SK-N-SH treated with all-trans-retinoic acid at 6 μM for 48 hours (cell line): ENCODE results near the gene TEKT3.

Experiments used
- ATAC-seq: fragments of 200-7000 bp; cut with Tn5 transposase; 3 replicates; pipeline ENCODE4 v1.9.1; 2020; ENCODE audit warnings: mild to moderate bottlenecking, moderate library complexity
- ARNTL ChIP-seq: fragments of 450-650 bp; formaldehyde crosslinking; IDR thresholded peaks from 2 replicates; pipeline ENCODE4 v1.5.0; 2020; ENCODE audit warnings: low read depth, mild to moderate bottlenecking, moderate library complexity, borderline replicate concordance
- BACH2 ChIP-seq: fragments of 250-450 bp; sonication (Bioruptor Pico); IDR thresholded peaks from 2 replicates; pipeline ENCODE4 v1.9.0; 2021; ENCODE audit warnings: mild to moderate bottlenecking, borderline replicate concordance
- CSDC2 ChIP-seq: fragments of 250-450 bp; sonication (Bioruptor Pico); IDR thresholded peaks from 2 replicates; pipeline ENCODE4 v1.5.0; 2020; ENCODE audit warnings: mild to moderate bottlenecking, moderate library complexity
- ESRRG ChIP-seq: fragments of 250-450 bp; sonication (Bioruptor Pico); IDR thresholded peaks from 2 replicates; pipeline ENCODE4 v1.6.1; 2021; ENCODE audit warnings: mild to moderate bottlenecking
- GLIS3 ChIP-seq: fragments of 250-450 bp; sonication (Bioruptor Pico); IDR thresholded peaks from 2 replicates; pipeline ENCODE4 v1.5.0; 2020; ENCODE audit warnings: mild to moderate bottlenecking, moderate library complexity
- ISL1 ChIP-seq: fragments of 250-450 bp; sonication (Bioruptor Pico); IDR thresholded peaks from 2 replicates; pipeline ENCODE4 v2.1.2; 2022; ENCODE audit warnings: mild to moderate bottlenecking, moderate library complexity
- OSR1 ChIP-seq: fragments of 250-450 bp; sonication (Bioruptor Pico); IDR thresholded peaks from 2 replicates; pipeline ENCODE4 v1.8.0; 2022; ENCODE audit warnings: moderate library complexity, mild to moderate bottlenecking, inconsistent platforms
- PATZ1 ChIP-seq: fragments of 250-450 bp; sonication (Bioruptor Pico); IDR thresholded peaks from 2 replicates; pipeline ENCODE4 v1.8.0; 2020; ENCODE audit warnings: mild to moderate bottlenecking, moderate library complexity, borderline replicate concordance
- PPARA ChIP-seq: fragments of 250-450 bp; sonication (Bioruptor Pico); IDR thresholded peaks from 2 replicates; pipeline ENCODE4 v1.5.0; 2020; ENCODE audit warnings: mild to moderate bottlenecking, borderline replicate concordance
- RARB ChIP-seq: fragments of 250-450 bp; sonication (Bioruptor Pico); IDR thresholded peaks from 2 replicates; pipeline ENCODE4 v1.8.0; 2021; ENCODE audit warnings: mild to moderate bottlenecking, moderate library complexity
- SNAI2 ChIP-seq: fragments of 250-450 bp; sonication (Bioruptor Pico); IDR thresholded peaks from 2 replicates; pipeline ENCODE4 v1.5.0; 2020; ENCODE audit warnings: mild to moderate bottlenecking, moderate library complexity
- TCF4 ChIP-seq: fragments of 250-450 bp; sonication (Bioruptor Pico); IDR thresholded peaks from 2 replicates; pipeline ENCODE4 v1.8.0; 2021; ENCODE audit warnings: mild to moderate bottlenecking, moderate library complexity, borderline replicate concordance
- TOX ChIP-seq: fragments of 250-450 bp; sonication (Bioruptor Pico); IDR thresholded peaks from 2 replicates; pipeline ENCODE4 v1.8.0; 2021; ENCODE audit warnings: mild to moderate bottlenecking, moderate library complexity, borderline replicate concordance
- ZC3H10 ChIP-seq: fragments of 250-450 bp; sonication (Bioruptor Pico); IDR thresholded peaks from 2 replicates; pipeline ENCODE4 v1.5.1; 2021; ENCODE audit warnings: mild to moderate bottlenecking, moderate library complexity
- ZFP3 ChIP-seq: fragments of 250-450 bp; sonication (Bioruptor Pico); IDR thresholded peaks from 2 replicates; pipeline ENCODE4 v1.5.0; 2020; ENCODE audit warnings: mild to moderate bottlenecking, moderate library complexity
- ZNF565 ChIP-seq: fragments of 450-650 bp; formaldehyde crosslinking; conservative IDR thresholded peaks from 2 replicates; pipeline ENCODE4 v1.5.0; 2020; ENCODE audit warnings: low read depth, mild to moderate bottlenecking, moderate library complexity
- ZNF70 ChIP-seq: fragments of 450-650 bp; formaldehyde crosslinking; IDR thresholded peaks from 2 replicates; pipeline ENCODE4 v1.5.0; 2020; ENCODE audit warnings: mild to moderate bottlenecking, moderate library complexity
- ZNF8 ChIP-seq: fragments of 450-650 bp; formaldehyde crosslinking; IDR thresholded peaks from 2 replicates; pipeline ENCODE4 v1.5.0; 2020; ENCODE audit warnings: mild to moderate bottlenecking, moderate library complexity
- TF ChIP-seq, protein P1 (sequence below): fragments of 250-450 bp; sonication (Bioruptor Pico); IDR thresholded peaks from 2 replicates; pipeline ENCODE4 v1.5.0; 2020; ENCODE audit warnings: mild to moderate bottlenecking, moderate library complexity
- TF ChIP-seq, protein P2 (sequence below): fragments of 250-450 bp; sonication (Bioruptor Pico); IDR thresholded peaks from 2 replicates; pipeline ENCODE4 v1.8.0; 2021; ENCODE audit warnings: low read depth, mild to moderate bottlenecking, moderate library complexity, borderline replicate concordance
- TF ChIP-seq, protein P3 (sequence below): fragments of 250-450 bp; sonication (Bioruptor Pico); IDR thresholded peaks from 2 replicates; pipeline ENCODE4 v1.5.1; 2020; ENCODE audit warnings: low read depth, mild to moderate bottlenecking, moderate library complexity

The TEKT3 gene

DNA sequence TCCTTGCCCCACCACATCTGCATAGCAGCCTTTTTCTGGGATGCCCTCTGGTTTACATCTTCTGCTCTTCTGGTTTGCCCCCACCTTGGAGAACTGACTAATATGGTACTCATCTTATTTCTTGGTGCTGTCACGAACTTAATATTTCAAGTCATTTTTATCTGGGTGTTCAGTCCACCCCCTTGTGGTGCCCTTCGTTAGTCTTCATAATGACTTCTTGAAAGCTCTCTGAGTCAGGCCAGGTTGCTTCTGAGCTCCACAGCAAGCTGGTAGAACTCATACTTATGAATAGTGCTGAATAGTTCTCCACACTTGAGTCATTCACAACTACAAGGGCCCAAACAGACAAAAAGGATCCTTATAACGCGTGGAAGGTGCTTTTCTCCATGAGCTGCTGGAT is 35.8 kb upstream of the TEKT3 start:
- ATAC-seq = peak; percentile 39; the same call in 2 of the 3 replicates
- no peak for TF ChIP-seq RARB
- no peak for TF ChIP-seq PPARA
- TF ChIP-seq ZNF565 (CRISPR knock-in tag) = no peak
- no peak for TF ChIP-seq TOX (CRISPR knock-in tag)
- no peak for TF ChIP-seq ISL1 (CRISPR knock-in tag)
- TF ChIP-seq ZC3H10 (CRISPR knock-in tag) = no peak
- TF ChIP-seq OSR1 (CRISPR knock-in tag) = no peak
- TF ChIP-seq BACH2 (CRISPR knock-in tag) = no peak
- TF ChIP-seq ZNF8 = no peak
- TF ChIP-seq CSDC2 (CRISPR knock-in tag) = no peak
- TF ChIP-seq TCF4 (CRISPR knock-in tag) = no peak
- TF ChIP-seq, protein P1, sequence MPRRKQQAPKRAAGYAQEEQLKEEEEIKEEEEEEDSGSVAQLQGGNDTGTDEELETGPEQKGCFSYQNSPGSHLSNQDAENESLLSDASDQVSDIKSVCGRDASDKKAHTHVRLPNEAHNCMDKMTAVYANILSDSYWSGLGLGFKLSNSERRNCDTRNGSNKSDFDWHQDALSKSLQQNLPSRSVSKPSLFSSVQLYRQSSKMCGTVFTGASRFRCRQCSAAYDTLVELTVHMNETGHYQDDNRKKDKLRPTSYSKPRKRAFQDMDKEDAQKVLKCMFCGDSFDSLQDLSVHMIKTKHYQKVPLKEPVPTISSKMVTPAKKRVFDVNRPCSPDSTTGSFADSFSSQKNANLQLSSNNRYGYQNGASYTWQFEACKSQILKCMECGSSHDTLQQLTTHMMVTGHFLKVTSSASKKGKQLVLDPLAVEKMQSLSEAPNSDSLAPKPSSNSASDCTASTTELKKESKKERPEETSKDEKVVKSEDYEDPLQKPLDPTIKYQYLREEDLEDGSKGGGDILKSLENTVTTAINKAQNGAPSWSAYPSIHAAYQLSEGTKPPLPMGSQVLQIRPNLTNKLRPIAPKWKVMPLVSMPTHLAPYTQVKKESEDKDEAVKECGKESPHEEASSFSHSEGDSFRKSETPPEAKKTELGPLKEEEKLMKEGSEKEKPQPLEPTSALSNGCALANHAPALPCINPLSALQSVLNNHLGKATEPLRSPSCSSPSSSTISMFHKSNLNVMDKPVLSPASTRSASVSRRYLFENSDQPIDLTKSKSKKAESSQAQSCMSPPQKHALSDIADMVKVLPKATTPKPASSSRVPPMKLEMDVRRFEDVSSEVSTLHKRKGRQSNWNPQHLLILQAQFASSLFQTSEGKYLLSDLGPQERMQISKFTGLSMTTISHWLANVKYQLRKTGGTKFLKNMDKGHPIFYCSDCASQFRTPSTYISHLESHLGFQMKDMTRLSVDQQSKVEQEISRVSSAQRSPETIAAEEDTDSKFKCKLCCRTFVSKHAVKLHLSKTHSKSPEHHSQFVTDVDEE (CRISPR knock-in tag) = no peak
- no peak for TF ChIP-seq ARNTL (CRISPR knock-in tag)
- TF ChIP-seq PATZ1 (CRISPR knock-in tag) = no peak
- TF ChIP-seq SNAI2 (CRISPR knock-in tag) = no peak

- TF ChIP-seq, protein P2, sequence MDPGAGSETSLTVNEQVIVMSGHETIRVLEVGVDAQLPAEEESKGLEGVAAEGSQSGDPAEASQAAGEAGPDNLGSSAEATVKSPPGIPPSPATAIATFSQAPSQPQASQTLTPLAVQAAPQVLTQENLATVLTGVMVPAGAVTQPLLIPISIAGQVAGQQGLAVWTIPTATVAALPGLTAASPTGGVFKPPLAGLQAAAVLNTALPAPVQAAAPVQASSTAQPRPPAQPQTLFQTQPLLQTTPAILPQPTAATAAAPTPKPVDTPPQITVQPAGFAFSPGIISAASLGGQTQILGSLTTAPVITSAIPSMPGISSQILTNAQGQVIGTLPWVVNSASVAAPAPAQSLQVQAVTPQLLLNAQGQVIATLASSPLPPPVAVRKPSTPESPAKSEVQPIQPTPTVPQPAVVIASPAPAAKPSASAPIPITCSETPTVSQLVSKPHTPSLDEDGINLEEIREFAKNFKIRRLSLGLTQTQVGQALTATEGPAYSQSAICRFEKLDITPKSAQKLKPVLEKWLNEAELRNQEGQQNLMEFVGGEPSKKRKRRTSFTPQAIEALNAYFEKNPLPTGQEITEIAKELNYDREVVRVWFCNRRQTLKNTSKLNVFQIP (CRISPR knock-in tag) = no peak
- TF ChIP-seq PPARA (no peak), GLIS3 (no peak)
- TF ChIP-seq, protein P3, sequence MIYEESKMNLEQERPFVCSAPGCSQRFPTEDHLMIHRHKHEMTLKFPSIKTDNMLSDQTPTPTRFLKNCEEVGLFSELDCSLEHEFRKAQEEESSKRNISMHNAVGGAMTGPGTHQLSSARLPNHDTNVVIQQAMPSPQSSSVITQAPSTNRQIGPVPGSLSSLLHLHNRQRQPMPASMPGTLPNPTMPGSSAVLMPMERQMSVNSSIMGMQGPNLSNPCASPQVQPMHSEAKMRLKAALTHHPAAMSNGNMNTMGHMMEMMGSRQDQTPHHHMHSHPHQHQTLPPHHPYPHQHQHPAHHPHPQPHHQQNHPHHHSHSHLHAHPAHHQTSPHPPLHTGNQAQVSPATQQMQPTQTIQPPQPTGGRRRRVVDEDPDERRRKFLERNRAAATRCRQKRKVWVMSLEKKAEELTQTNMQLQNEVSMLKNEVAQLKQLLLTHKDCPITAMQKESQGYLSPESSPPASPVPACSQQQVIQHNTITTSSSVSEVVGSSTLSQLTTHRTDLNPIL (CRISPR knock-in tag) = no peak
- no peak for ATAC-seq
These were observed 30.2 kb upstream of the TEKT3 start for GRCh38 chr17:15371376-15372130.

- no peak for ATAC-seq
- TF ChIP-seq TCF4 (CRISPR knock-in tag) (no peak), TOX (CRISPR knock-in tag) (no peak), ZFP3 (no peak), ESRRG (CRISPR knock-in tag) (no peak), ARNTL (CRISPR knock-in tag) (no peak), BACH2 (CRISPR knock-in tag) (no peak), ZNF565 (CRISPR knock-in tag) (no peak), ISL1 (CRISPR knock-in tag) (no peak), OSR1 (CRISPR knock-in tag) (no peak), PPARA (no peak), ZC3H10 (CRISPR knock-in tag) (no peak), RARB (no peak), ZNF70 (no peak), CSDC2 (CRISPR knock-in tag) (no peak), GLIS3 (no peak), ZNF8 (no peak)
- TF ChIP-seq, protein P2 (CRISPR knock-in tag) = no peak
- TF ChIP-seq, protein P1 (CRISPR knock-in tag) = no peak
- TF ChIP-seq, protein P3 (CRISPR knock-in tag) = no peak
These were observed 27.2 kb upstream of the TEKT3 start for GRCh38 chr17:15368600-15368999.
